Omental fat pad (tissue), 4 donors: ENCODE measurements around the gene CIAO2A. TPM values are rescaled to one million over a fixed set of nuclear protein-coding genes. Genes with fewer than 3 reads are reported as not detected.
"Not testable (repeated sequence)": the region's sequence is repeated elsewhere in the genome, so short reads cannot be mapped to it uniquely, and the experiment has no call there.

Experiments used
- ATAC-seq: fragments of 150-250 bp; one replicate; pipeline ENCODE4 v1.9.1; 2016; ENCODE audit warnings: mild to moderate bottlenecking, moderate library complexity; ENCODE audit not compliant: low FRiP score
- DNase-seq: peaks from one replicate; pipeline ENCODE4 v3.0.0-alpha.2; 2019; ENCODE audit warnings: low spot score
- total RNA-seq, 4 donors: library from RNA; depleted of rRNA; stranded (reverse); fragments of >200 nt; gene quantifications; one replicate each; pipeline ENCODE4 v1.1.0, GENCODE V29; 2016
- TF ChIP-seq, protein P1 (sequence below), 3 donors: fragments of 450-650 bp; IDR thresholded peaks; one replicate each; pipeline ENCODE4 v1.5.1; 2016 to 2017; ENCODE audit warnings: antibody characterized with exemption in 3 of 3, mild to moderate bottlenecking in 3 of 3, moderate library complexity in 2 of 3

Gene CIAO2A
- total RNA-seq, 4 donors from 2014 or later = 39.9 to 48.3 (median 40.5) TPM

DNA sequence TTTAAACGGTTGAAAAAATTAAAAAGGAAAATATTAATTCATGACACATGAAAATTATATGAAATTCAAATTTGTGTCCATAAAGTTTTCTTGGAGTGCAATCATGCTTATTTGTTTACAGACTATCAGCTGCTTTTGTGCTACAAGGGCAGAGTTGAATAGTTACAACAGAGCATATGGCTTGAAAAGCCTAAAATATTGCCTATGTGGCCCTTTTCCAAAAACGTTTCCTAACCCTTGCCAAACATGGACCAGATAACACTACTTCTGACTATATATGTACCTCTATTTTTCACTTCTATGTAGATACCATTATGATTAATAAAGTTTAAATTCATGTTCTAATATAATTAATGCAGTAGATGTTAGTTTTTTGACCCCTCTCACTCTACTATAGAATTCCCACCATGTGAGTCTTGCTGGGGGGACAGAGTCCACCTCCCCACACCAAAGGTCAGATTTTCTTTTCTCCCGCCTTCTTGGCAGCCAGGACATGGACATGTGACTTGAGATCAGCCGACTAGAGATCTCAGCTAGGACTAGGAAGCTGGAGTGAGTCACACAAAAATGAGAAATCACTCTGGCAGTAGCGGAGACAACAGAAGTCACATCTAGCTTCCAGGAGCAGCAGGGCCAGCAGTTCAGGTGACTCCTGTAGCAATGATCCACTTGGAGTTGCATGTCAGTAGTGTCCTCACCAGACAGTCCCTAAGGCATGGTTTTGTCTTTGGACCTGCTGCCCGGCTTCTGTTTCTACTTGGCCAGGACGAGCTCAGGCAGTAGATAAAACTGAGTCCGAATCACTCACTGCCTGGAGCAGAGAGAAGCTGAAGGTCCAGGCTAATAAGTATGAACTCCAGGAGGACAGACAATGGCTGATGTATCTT, 22.4 kb downstream of the CIAO2A start:
- DNase-seq (peak; percentile 50), ATAC-seq (peak; percentile 75)
- TF ChIP-seq, protein P1, sequence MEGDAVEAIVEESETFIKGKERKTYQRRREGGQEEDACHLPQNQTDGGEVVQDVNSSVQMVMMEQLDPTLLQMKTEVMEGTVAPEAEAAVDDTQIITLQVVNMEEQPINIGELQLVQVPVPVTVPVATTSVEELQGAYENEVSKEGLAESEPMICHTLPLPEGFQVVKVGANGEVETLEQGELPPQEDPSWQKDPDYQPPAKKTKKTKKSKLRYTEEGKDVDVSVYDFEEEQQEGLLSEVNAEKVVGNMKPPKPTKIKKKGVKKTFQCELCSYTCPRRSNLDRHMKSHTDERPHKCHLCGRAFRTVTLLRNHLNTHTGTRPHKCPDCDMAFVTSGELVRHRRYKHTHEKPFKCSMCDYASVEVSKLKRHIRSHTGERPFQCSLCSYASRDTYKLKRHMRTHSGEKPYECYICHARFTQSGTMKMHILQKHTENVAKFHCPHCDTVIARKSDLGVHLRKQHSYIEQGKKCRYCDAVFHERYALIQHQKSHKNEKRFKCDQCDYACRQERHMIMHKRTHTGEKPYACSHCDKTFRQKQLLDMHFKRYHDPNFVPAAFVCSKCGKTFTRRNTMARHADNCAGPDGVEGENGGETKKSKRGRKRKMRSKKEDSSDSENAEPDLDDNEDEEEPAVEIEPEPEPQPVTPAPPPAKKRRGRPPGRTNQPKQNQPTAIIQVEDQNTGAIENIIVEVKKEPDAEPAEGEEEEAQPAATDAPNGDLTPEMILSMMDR (IDR thresholded peaks at IDR 0.05) = no peak

DNA sequence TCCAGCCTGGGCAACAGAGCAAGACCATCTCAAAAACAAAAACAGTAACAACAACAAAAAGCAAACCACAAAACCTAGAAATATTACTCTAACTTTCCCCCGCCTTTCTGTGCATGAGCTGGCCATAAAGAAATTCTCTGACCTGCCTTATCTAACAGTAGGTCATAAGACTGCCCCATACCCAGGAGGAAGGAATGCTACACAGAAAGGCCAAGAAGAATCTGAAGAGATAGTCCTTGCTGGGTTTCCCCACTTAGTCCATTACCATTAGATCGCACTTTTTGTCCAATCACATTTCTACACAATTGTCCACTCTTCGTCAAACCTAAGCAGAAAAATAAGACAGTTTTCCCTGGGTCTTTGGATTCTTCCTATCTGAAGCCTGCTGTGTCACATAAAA, 23.5 kb downstream of the CIAO2A start:
- TF ChIP-seq, protein P1 (IDR thresholded peaks at IDR 0.05) = no peak
- ATAC-seq = no peak
- no peak for DNase-seq

DNA sequence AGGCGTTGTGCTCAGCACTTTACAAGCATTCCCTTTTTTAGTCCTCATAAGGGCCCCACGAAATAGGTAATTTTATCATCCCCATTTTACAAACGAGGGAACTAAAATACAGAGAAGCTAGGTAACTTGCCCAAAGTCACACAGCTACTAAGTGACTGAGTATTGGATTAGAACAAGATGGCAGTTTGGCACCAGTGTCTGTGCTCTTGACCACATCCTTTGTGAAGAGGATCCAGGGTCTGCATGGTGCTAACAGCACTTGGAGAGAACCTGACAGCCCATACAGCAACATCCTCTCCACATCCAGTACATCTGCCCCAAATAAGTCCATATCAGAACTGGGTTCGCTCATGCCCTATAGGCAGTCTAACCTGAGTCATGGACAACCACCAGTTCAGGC, 25.5 kb downstream of the CIAO2A start:
- no peak for DNase-seq
- TF ChIP-seq, protein P1 (IDR thresholded peaks at IDR 0.05) = no peak
- ATAC-seq = no peak

DNA sequence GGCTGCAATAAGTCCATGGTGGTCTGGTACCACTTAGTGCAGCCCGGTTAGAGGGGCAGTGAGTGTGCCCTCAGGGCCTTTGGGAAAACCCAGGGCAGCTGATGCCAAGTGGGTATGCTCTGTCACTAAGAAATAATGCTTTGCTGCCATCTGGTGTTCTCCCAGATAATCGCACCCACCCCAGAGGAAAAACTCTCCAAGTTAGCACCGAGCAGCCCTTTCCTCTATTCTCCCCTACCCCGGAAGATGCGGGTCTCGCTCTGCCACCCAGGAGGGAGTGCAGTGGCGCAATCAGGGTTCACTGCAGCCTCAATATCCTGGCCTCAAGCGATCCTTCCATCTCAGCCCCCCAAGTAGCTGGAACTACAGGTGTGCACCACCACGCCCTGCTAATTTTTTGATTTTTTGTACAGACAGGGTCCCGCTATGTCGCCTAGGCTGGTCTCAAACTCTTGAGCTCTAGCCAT, 26.0 kb downstream of the CIAO2A start:
- ATAC-seq (peak; percentile 69), DNase-seq (peak; percentile 58)
- TF ChIP-seq, protein P1 (IDR thresholded peaks at IDR 0.05) = peak in 2 of 3 donors; percentile 6 to 70

DNA sequence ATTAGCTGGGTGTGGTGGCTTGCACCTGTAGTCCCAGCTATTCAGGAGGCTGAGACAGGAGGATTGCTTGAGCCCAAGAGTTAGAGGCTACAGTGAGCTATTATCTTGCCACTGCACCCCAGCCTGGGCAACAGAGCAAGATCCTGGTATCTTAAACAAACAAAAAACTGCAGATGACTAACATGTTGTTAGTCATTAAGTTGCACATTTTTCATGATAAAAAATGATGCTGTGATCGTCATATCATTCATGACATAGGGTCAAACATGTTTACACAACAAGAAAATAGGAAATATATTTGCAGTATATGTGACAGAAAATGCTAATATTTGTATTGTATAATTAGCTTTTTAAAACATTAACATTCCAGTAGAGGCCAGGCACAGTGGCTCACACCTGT, 27.2 kb downstream of the CIAO2A start:
- DNase-seq (no peak), ATAC-seq (no peak)
- TF ChIP-seq, protein P1 (IDR thresholded peaks at IDR 0.05) = no peak

DNA sequence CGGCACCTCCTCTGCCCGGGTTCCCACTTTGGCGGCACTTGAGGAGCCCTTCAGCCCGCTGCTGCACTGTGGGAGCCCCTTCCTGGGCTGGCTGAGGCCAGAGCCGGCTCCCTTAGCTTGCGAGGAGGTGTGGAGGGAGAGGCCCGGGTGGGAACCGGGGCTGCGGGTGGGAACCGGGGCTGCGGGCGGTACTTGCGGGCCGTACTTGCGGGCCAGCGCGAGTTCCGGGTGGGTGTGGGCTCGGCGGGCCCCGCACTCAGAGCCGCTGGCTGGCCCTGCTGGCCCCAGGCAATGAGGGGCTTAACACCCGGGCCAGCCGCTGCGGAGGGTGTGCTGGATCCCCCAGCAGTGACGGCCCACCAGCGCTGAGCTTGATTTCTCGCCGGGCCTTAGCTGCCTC, 32.9 kb downstream of the CIAO2A start:
- ATAC-seq = no peak
- no peak for DNase-seq
- TF ChIP-seq, protein P1 (IDR thresholded peaks at IDR 0.05) = no peak

DNA sequence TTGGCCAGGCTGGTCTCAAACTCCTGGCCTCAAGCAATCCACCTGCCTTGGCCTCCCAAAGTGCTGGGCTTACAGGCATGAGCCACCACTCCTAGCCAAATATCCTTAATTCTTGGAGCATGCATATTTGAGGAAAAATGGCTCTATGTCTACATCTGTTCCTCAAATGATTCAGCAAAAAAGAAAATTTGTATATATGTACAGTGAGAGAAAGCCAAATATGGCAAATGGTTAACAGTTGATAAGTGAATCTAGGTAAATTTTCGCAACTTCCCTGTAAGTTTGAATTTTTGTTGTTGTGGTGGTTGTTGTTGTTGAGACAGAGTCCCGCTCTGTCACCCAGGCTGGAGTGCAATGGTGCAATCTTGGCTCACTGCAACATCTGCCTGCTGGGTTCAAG, 34.5 kb downstream of the CIAO2A start:
- DNase-seq, ATAC-seq: not testable (repeated sequence)
